Activated T-cell treated with anti-CD3 and anti-CD28 coated beads for 48 hours (primary cell): Measurements from ENCODE around the gene SETBP1.

ENCODE experiments used
- DNase-seq: peaks from one replicate; pipeline ENCODE4 v3.0.0-alpha.2; 2020; ENCODE audit warnings: low read depth

Gene SETBP1

GRCh38 chr18:44909191-44909719 is 228.6 kb downstream of the SETBP1 start:
- DNase-seq = no peak

GRCh38 chr18:44911260-44911659 is 230.6 kb downstream of the SETBP1 start:
- DNase-seq = no peak

DNA sequence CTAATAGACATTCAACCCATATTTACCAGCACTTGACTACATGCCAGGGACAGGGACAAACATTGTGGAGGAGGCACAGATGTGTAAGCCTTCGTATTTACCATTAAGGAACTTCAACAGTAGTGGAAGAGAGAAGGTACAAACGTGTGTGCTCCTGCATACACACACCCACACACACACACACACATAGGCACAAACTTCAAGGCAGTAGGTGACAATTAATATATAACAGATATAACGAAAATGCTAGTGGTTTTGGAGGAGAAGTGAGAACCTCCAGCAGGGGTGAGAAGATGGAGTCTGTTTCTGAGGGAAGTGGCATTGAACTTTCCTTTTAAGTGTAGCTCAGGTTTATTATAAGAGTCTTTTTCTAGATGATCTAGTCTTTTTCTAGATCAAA is 231.1 kb downstream of the SETBP1 start:
- DNase-seq = no peak

- DNase-seq = no peak
Measured at GRCh38 chr18:44912740-44913478, 232.2 kb downstream of the SETBP1 start.

DNA sequence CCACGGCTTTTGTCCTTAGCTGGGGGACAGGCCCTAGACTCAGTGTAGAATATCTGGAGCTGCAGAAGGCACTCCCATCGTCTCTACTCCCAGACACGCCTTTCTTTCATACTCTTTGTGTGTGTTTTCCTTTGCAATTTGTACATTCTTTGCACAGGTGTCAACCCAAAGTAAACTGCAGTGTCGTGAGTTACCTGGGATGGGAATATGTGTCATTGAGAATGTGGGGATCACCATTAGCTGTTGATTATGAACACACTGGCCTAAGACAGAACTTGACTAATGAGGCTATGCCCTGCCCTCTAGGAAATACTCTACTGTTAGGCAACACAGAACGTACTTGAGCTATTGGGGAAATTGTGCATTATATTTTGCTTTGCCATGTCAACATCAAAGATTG is 233.3 kb downstream of the SETBP1 start:
- DNase-seq = no peak

DNA sequence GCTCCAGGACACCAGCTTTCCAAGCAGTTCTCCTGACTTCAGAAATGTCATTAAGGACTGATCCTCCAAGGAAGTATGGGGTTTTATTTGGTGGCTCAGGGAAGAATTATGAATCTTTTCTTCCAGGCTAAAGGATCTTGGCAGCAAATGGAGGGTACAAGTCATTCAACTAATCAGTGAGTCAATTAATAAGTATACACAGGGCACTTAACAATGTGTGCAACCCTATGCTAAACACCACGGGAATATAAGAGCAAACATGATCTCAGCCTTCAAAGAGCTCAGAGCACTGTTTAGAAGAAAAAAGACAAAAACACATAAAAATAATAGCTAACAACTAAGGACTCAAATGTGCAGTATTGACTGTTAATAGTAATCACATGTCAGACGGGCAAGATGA is 234.5 kb downstream of the SETBP1 start:
- DNase-seq = no peak

- no peak for DNase-seq
Measured at GRCh38 chr18:44915661-44916060, 235.0 kb downstream of the SETBP1 start.

DNA sequence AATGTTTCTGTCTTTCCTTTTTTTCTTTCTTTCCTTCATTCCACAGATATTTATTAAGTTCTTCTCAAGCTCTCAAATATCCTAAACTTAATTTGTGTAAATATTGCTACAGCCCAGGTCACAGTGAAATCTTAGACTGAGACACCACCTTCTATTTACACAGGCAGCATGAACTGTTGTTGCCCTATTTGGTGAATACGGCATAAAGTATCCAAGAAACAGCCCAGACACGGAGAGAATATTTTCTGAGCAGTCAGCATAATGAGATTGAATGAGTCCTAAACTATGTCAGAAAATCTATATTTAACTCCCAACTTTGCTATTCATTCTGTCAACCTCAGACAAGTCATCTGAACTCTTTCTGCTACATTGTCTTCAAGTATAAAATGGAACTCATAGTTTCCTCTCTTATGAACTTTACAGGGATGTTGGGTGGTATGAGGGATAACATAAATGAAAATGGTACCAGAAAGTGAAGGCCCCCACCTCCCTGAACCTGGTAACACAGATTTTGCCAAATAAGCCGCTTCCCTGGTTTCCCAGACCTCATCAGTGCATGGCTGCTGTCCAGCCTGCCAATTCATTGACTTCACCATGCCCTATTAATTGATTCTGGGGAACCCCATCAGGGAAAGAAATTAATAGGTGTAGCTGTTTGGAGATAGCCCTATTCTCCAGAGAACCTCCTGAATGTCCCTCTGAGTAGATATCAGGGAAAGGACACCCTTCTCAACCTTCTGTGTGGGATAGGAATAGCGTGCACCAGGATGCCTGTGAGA is 235.9 kb downstream of the SETBP1 start:
- no peak for DNase-seq

DNA sequence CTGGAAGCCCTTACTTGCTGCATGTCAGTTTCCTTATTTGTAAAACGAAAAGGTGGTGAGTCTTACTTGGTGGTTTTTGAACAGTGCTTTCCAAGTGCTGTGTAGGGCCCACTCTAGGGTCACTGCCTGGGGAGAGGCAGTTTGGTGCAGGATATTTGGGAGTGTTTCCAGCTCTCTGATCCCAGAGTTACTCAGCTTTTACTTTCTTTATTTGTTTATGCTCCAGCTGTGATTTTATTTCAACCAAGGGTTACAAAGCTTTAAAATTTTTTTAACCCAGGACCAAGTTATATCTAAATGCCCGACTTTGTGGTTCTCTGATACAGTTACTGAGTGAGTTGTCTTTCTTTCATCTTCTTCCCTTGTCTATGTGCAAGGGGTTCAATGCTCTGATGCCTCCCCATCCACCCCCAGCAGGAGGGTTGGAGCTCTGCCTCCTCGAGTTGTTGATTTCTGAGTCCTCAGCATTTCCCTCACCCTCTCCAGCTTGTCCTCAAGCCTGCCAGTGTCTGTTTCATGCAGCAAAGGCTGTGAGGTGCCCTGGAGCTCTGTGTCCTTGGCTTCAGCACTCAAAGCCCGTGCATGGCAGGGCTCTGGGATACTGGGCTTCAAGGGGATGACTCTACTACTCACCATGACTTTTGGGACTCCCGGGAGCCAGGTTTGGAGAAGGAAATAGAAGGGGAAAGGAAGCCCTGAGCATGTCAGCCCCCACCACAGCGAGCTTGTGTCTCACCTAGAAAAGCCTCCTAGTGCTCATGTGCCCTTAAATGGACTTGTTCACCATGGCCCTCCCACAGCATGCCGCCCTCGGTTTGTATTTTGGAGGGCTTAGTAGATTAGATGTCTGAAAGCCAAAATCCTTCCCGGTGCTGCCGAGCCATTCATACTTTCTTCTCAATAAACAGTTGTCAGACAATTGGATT is 236.8 kb downstream of the SETBP1 start:
- no peak for DNase-seq

DNA sequence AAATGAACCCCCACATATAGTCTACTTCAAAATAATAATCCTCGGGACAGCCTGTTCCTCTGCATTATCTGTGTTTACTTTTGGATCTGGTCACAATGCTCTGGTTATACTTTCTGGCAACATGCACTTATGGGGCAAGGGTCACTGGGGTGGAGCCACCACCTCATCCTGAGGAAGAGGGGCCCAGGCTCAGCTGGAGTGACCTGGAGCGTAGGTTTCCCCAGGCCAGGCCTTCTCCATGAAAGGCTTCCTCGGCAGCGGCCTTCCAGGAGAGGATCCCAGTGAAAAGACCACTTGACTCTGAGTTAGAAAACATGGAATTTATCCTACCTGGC is 237.4 kb downstream of the SETBP1 start:
- no peak for DNase-seq

GRCh38 chr18:44920441-44920840 is 239.8 kb downstream of the SETBP1 start:
- DNase-seq = no peak

DNA sequence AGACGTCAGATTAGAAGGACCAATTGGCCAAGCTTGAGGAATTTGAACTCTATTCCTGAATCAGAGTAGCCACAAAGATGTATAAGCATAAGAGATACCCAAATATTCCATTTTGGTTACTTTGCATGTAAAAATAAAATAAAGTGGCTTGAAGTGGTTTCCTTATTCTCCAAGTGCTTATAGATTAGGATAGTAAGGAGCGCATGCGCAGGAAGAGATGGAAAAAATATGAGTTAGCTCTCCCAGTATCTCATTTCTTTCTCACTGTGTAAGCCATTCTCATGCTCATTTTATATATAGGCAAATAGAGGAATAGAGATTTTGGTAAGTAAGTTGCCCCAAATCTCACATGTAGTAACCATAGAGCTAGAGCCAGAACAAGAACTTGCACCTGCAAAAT is 241.3 kb downstream of the SETBP1 start:
- DNase-seq = no peak

GRCh38 chr18:44922968-44923367 is 242.3 kb downstream of the SETBP1 start:
- DNase-seq = no peak

DNA sequence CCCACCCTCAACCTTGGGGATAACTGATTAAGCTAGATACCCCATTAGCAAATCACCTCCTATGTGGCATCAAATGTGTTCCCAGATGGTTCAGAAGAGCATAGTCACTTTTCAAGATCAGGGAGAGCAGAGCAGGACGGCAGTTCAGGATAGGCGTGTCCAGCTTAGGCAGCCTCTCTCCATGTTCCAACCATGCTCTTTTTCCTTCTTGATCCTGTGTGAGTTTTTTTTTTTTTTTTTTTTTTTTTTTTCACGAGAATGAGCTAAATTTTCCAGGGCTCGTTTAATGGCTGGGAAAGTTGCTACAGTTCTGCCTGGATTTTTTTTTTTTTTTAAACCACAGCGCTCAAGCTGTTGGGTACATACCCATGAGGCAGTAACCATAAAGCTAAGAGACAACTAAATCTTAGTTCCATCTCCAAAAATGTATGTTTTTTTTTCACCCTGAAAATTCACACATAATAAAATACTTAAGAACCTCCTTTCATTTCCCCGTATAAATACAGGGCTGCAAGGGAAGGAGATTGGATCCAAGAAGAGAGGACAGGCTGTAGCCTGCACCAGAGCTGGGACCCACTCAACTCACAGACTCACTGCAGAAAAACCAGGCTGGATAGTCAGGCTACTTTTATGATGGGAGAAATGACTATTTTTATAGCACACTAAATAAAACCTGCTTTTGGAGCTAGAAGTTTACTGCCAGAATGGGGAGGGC is 244.3 kb downstream of the SETBP1 start:
- DNase-seq = no peak

GRCh38 chr18:44927127-44927849 is 246.6 kb downstream of the SETBP1 start:
- DNase-seq = no peak

DNA sequence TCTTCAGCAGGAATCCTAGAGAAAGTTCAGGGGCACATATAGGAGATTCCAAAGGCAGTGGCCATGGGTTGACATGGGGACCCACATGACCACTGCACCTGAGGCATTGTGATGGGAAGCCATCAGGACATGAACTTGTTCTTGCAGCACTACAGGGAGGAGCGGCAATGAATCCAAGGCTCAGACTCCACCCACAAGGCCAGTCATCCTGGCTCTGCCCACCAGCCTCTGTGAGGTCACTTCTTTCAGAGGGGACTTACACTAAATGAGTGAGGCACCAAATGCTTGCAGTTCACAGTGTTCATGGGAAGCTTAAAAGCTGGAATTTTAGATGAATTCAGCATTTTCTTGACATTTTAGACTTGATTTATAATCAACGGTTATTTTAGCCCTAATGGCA is 254.2 kb downstream of the SETBP1 start:
- DNase-seq = no peak

- no peak for DNase-seq
Measured at GRCh38 chr18:44935455-44935854, 254.8 kb downstream of the SETBP1 start.

GRCh38 chr18:44936485-44936884 is 255.8 kb downstream of the SETBP1 start:
- DNase-seq = no peak

DNA sequence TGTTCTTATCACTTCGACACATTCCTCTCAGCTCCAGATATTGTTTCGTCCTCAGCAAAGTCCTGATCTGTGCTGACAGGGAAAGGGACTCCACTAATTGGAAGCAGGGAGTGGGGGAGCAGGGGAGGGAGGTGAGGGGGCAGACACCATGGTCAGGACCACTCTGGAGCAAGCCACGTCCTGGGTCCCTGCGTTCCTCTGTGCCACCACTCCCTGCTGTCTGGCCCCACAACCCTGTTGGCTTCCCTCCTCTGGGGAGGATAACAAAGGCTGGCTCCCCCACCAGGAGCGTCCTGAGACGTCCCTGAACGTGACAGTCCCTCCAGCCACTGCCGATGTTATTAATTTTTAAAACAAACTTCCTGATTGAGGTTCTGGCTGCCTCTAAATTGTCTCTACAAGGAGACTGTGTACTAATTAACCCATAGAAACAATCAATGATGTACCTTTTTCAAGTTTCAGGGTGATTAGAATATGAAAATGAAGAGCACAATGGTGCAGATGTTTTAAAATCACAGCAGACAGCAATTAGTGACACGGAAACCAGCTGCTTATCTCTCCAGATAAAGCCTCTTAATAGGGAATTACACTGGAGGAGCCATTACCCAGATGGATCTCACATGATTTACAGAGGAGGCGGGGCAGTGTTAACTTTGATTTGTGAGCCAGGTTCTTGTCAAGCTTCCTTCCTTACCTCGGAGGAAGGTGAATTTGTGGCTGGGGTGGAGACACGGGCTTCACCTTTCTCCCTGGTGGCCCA is 257.5 kb downstream of the SETBP1 start:
- no peak for DNase-seq
